Thymus (tissue), 11 donors: Measurements from ENCODE around the gene UBQLN3. TPM values are rescaled to one million over a fixed set of nuclear protein-coding genes. Genes with fewer than 3 reads are reported as not detected.

Source experiments
- DNase-seq, 9 donors: peaks; one replicate each; pipeline ENCODE4 v3.0.0-alpha.2; 2013; ENCODE audit warnings: low spot score in 9 of 9, low read depth in 6 of 9, missing footprints in 1 of 9
- H3K27ac ChIP-seq, 2 donors: one replicate each; pipeline ENCODE4 v1.5.1; 2013; ENCODE audit warnings: control low read depth in 1 of 2, low read depth in 1 of 2, low read length in 1 of 2, mild to moderate bottlenecking in 1 of 2, moderate library complexity in 1 of 2
- H3K27me3 ChIP-seq, 2 donors: one replicate each; pipeline ENCODE4 v1.5.1; 2013; ENCODE audit warnings: low read length in 1 of 2; ENCODE audit not compliant: control insufficient read depth in 2 of 2, insufficient read depth in 1 of 2
- H3K36me3 ChIP-seq, 2 donors: one replicate each; pipeline ENCODE4 v1.5.1; 2013; ENCODE audit warnings: low read length in 1 of 2, mild to moderate bottlenecking in 1 of 2, moderate library complexity in 1 of 2; ENCODE audit not compliant: control insufficient read depth in 2 of 2, insufficient read depth in 2 of 2
- H3K4me1 ChIP-seq, 2 donors: one replicate each; pipeline ENCODE4 v1.5.1; 2013; ENCODE audit warnings: low read length in 2 of 2; ENCODE audit not compliant: control insufficient read depth in 2 of 2, insufficient read depth in 2 of 2
- H3K4me3 ChIP-seq, 2 donors: one replicate each; pipeline ENCODE4 v1.5.1; 2013; ENCODE audit warnings: low read length in 2 of 2, control low read depth in 1 of 2, mild to moderate bottlenecking in 1 of 2
- H3K9me3 ChIP-seq, 2 donors: one replicate each; pipeline ENCODE4 v1.5.1; 2013; ENCODE audit warnings: low read length in 1 of 2, mild to moderate bottlenecking in 1 of 2; ENCODE audit not compliant: control insufficient read depth in 2 of 2, insufficient read depth in 1 of 2
- WGBS: extraction: QIAGEN DNeasy Blood & Tissue Kit; methylation state at CpG from one replicate; pipeline ENCODE4 v1.1.7; 2013; 5-methylcytosine and 5-hydroxymethylcytosine counted together
- polyA plus RNA-seq: library from polyadenylated mRNA; stranded (reverse); fragments of 200-250 nt; gene quantifications from one replicate; pipeline ENCODE4 v1.2.3, GENCODE V29; 2013
- total RNA-seq: library from RNA; stranded (reverse); fragments of 120-200 nt; gene quantifications from one replicate; pipeline ENCODE4 v1.2.4, GENCODE V29; 2013
- donor health status: healthy.

The UBQLN3 gene
- total and polyA plus RNA-seq, 2 donors = under 0.01 to 0.07 TPM

GRCh38 chr11:5514841-5515240 lies 5.1 kb upstream of the UBQLN3 start:
- Histone ChIP-seq H3K9me3 (no peaks in the 10 kb centered on the region), H3K27ac (no peak overlapping the region), H3K4me3 (no peak overlapping the region), H3K36me3 (no peaks in the 10 kb centered on the region), H3K4me1 (no peaks in the 10 kb centered on the region), H3K27me3 (no peaks in the 10 kb centered on the region)
- no peak for DNase-seq

GRCh38 chr11:5508605-5509004 lies 1.2 kb downstream of the UBQLN3 start:
- WGBS = 97% methylated on average over 8 of the region's 8 CpGs
- Histone ChIP-seq H3K27me3 (no peaks in the 10 kb centered on the region), H3K36me3 (no peaks in the 10 kb centered on the region), H3K9me3 (no peaks in the 10 kb centered on the region), H3K4me3 (no peak overlapping the region), H3K27ac (no peak overlapping the region), H3K4me1 (no peaks in the 10 kb centered on the region)
- DNase-seq = no peak

DNA sequence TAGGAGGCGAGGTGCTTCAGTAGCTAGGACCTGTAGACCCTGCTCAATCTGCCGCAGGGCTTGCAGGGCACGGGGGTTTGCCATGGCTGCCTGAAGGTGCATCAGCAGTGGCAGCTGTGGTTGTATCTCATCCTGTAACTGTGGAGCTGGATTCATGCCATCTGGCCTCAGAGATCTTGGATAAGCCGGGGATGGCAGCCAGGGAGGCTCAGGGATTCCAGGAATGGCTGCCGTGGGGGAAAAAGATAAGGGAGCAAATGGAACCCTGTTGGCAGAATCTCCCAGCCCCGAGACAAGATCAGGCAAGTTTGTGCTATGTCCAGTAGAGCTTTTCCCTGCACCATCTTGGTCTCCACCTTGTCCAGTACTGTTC lies 1.8 kb downstream of the UBQLN3 start:
- 93% methylated on average over 6 of the region's 6 CpGs for WGBS
- no peak overlapping the region for H3K4me3 ChIP-seq
- H3K9me3 ChIP-seq = no peaks in the 10 kb centered on the region
- H3K27me3 ChIP-seq = no peaks in the 10 kb centered on the region
- no peaks in the 10 kb centered on the region for H3K4me1 ChIP-seq
- H3K36me3 ChIP-seq = no peaks in the 10 kb centered on the region
- no peak overlapping the region for H3K27ac ChIP-seq
- DNase-seq = no peak

- no peaks in the 10 kb centered on the region for H3K27me3 ChIP-seq
- H3K4me3 ChIP-seq = no peak overlapping the region
- 94% methylated on average over 9 of the region's 9 CpGs for WGBS
- no peaks in the 10 kb centered on the region for H3K9me3 ChIP-seq
- no peaks in the 10 kb centered on the region for H3K4me1 ChIP-seq
- no peak overlapping the region for H3K27ac ChIP-seq
- no peaks in the 10 kb centered on the region for H3K36me3 ChIP-seq
- no peak for DNase-seq
Observed at GRCh38 chr11:5507177-5507932, 2.4 kb downstream of the UBQLN3 start.

DNA sequence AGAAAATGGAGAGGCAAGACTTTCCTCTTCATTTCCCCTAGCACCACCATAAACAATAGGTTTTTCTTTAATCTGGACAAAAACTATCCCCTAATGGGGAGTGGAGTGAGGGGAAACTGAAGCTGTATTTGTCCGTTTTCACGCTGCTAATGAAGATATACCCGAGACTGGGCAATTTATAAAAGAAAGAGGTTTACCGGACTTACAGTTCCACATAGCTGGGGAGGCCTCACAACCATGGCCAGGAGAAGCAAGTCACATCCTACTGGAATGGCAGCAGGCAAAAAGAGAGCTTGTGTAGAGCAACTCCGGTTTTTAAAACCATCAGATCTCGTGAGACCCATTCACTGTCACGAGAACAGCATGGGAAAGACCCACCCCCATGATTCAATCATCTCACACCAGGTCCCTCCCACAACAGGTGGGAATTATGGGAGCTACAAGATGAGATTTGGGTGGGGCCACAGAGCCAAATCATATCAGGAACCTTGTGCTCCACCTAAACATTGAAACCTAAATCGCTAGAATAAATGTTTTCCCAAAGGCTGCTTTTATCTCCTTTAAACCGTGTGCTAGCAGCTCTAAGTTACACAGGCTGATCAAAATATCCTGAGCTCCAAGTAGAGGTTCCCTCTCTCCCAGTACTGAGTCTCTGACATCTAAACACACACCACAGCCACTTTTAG lies 4.3 kb downstream of the UBQLN3 start:
- no peaks in the 10 kb centered on the region for H3K4me1 ChIP-seq
- H3K27ac ChIP-seq = no peak overlapping the region
- H3K4me3 ChIP-seq = no peak overlapping the region
- no peaks in the 10 kb centered on the region for H3K9me3 ChIP-seq
- DNase-seq = no peak
- no peaks in the 10 kb centered on the region for H3K27me3 ChIP-seq
- WGBS = 96% methylated on average over 9 of the region's 9 CpGs
- no peaks in the 10 kb centered on the region for H3K36me3 ChIP-seq

- DNase-seq = no peak
- WGBS = 88% methylated on average over 2 of the region's 2 CpGs
- Histone ChIP-seq H3K36me3 (no peaks in the 10 kb centered on the region), H3K27me3 (no peaks in the 10 kb centered on the region), H3K4me3 (no peak overlapping the region), H3K27ac (no peak overlapping the region), H3K4me1 (no peaks in the 10 kb centered on the region), H3K9me3 (no peaks in the 10 kb centered on the region)
Observed at GRCh38 chr11:5504403-5504921, 5.3 kb downstream of the UBQLN3 start.

- no peaks in the 10 kb centered on the region for H3K27me3 ChIP-seq
- DNase-seq = no peak
- WGBS = 88% methylated on average over 6 of the region's 6 CpGs
- H3K4me1 ChIP-seq = no peaks in the 10 kb centered on the region
- no peak overlapping the region for H3K27ac ChIP-seq
- no peaks in the 10 kb centered on the region for H3K36me3 ChIP-seq
- H3K4me3 ChIP-seq = no peak overlapping the region
- no peaks in the 10 kb centered on the region for H3K9me3 ChIP-seq
Observed at GRCh38 chr11:5500393-5500801, 9.4 kb downstream of the UBQLN3 start.

- H3K36me3 ChIP-seq = no peaks in the 10 kb centered on the region
- H3K4me3 ChIP-seq = no peak overlapping the region
- no peak overlapping the region for H3K27ac ChIP-seq
- WGBS = 93% methylated on average over 2 of the region's 2 CpGs
- no peaks in the 10 kb centered on the region for H3K4me1 ChIP-seq
- DNase-seq = no peak
- H3K27me3 ChIP-seq = no peaks in the 10 kb centered on the region
- no peaks in the 10 kb centered on the region for H3K9me3 ChIP-seq
Observed at GRCh38 chr11:5499671-5500070, 10.1 kb downstream of the UBQLN3 start.

DNA sequence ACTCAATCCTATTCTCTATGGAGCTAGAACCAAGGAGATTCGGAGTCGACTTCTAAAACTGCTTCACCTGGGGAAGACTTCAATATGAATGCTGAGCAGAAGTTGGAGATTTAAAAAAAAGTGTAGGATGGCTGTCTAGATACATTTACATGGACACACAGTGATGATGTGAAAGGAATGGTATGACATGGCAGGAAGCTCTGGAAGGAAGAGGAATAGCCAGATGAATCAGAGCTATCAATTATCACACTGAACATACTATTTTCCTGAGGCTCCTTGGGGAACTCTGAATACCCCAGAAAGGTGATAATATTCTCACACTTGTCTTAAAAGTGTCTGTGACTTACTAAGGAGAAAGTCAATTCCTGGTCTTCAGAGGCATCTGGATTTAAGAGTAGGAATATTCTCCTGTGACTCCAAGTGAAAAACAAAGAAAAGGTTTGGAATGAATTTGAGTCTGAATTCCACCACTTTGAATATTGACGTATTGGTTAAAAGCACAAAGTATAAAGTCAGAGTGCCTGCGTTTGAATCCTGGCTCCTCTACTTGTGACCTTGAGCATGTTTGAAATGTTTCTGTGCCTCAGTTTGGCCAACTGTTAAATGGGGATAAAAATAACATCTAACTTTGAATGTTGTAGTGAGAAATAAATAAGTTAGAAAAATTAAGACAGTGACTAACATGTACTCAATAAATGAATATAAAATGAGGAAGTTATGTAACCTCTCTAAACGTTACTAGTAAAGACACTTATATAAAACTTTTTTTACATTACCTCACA lies 20.0 kb downstream of the UBQLN3 start:
- H3K36me3 ChIP-seq = no peaks in the 10 kb centered on the region
- DNase-seq = no peak
- no peaks in the 10 kb centered on the region for H3K27me3 ChIP-seq
- 57% methylated on average over 5 of the region's 5 CpGs for whole genome bisulfite sequencing
- H3K9me3 ChIP-seq = no peaks in the 10 kb centered on the region
- no peaks in the 10 kb centered on the region for H3K4me1 ChIP-seq
- no peak overlapping the region for H3K4me3 ChIP-seq
- no peak overlapping the region for H3K27ac ChIP-seq
